ENCODE measurements around the gene ARHGAP35. TPM values are rescaled to one million over a fixed set of nuclear protein-coding genes. Genes with fewer than 3 reads are reported as not detected.
A peak's percentile ranks its signal among the peaks of the same experiment; 100 is the strongest.

ARHGAP35 gene
- total RNA-seq, 1 experiment from 2014 or later = 84.8 TPM

DNA sequence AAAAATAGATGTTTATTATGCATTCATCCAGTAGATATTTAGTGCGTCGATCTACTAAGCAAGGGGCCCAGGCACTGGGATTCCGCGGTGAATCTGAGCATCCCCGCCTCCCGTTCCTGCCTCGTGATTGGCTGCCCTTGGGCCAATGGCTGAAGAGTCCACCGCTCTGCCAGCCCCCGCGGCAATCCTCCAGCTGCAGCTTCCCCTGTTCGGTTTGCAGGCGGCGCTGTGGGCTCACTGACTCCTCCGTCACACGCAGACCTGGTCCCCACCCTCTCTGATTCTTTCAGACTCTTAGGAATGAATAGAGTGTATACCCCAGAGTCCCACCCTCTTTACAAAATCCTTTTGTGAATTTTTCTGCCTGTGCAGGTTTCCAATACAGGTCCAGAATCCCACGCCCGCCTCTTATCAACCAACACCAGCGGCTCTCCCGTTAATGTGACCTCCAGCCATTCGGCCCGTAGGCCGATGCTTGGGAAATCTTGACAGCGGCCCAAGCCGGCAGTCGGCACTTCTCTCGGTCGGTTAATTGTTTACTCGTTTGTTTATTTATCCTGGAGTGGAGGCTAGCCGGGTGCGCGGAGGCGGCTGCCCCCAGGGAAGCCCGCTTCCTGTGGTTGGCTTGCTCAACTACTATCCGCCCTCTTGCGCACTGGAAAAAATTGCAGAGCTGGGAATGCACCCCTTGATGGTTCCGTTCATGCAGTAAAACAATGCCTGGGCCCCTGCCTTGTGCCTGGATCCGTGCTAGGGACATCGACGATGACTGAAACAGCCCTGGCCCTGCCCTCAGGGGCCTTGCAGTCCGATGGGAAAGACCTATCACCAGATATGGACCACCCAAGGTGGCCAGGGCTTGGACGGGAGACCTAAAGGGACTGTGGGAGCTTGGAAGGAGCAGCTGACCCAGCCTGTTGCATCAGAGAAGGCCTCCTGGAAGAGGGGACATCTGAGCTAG lies 4.5 kb upstream of the ARHGAP35 start:
- peaks cover 24% of the 10 kb centered on the region for H3K36me3 Mint-ChIP-seq (ENCODE audit: insufficient read depth, unreplicated experiment)
- no peaks in the 10 kb centered on the region for H3K27me3 Mint-ChIP-seq (ENCODE audit: unreplicated experiment)
- H3K4me1 Mint-ChIP-seq (ENCODE audit: low read depth, unreplicated experiment) = peaks cover 17% of the 10 kb centered on the region
- peak; percentile 96 for DNase-seq
- intact Hi-C loops (cut with micrococcal nuclease; ENCODE audit: unreplicated experiment) = loop anchor here (1.0 kb wide), 1 partner anchor 135 kb away; no protein-coding TSS in a partner anchor
- peak overlapping the region; percentile 75 for H3K27ac Mint-ChIP-seq (ENCODE audit: unreplicated experiment)
- no peaks in the 10 kb centered on the region for H3K9me3 Mint-ChIP-seq (ENCODE audit: low read depth, unreplicated experiment)
- BruUV-seq (replicated peaks) = no TSS peak
- CTCF ChIA-PET = interaction anchor here (0.5 to 2.4 kb wide), 14 partner anchors 8 to 1703 kb away, joined by 3 to 17 read pairs (median 4); no protein-coding TSS in a partner anchor
- TF ChIP-seq, protein P1, sequence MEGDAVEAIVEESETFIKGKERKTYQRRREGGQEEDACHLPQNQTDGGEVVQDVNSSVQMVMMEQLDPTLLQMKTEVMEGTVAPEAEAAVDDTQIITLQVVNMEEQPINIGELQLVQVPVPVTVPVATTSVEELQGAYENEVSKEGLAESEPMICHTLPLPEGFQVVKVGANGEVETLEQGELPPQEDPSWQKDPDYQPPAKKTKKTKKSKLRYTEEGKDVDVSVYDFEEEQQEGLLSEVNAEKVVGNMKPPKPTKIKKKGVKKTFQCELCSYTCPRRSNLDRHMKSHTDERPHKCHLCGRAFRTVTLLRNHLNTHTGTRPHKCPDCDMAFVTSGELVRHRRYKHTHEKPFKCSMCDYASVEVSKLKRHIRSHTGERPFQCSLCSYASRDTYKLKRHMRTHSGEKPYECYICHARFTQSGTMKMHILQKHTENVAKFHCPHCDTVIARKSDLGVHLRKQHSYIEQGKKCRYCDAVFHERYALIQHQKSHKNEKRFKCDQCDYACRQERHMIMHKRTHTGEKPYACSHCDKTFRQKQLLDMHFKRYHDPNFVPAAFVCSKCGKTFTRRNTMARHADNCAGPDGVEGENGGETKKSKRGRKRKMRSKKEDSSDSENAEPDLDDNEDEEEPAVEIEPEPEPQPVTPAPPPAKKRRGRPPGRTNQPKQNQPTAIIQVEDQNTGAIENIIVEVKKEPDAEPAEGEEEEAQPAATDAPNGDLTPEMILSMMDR (IDR thresholded peaks at IDR 0.05; ENCODE audit: unreplicated experiment) = peak; percentile 64
- peak overlapping the region; percentile 77 for H3K4me3 Mint-ChIP-seq (ENCODE audit: low read depth, unreplicated experiment)

DNA sequence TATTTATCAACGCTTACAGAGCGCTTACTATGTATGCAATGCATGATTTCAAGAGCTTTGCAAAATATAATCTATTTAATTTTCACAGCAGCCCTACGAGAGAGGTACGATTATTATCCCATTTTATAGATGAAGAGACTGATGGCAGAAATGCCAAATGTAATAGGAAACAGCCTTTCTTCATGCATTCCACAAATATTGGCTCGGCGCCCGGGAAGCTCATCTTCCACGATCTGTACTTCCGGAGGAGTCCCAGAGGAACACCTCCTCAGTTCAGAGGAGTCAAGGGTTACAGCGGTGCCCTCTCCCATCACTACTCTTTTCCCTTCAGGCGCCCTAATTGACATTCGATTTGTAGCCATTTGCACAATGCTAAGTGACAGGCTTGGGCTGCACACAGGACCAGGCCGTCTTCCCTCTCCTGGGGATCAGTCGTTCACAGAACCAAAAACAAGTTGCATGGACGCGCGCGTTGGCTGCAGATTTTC lies 1.1 kb upstream of the ARHGAP35 start:
- H3K4me1 Mint-ChIP-seq (ENCODE audit: low read depth, unreplicated experiment) = peaks cover 17% of the 10 kb centered on the region
- TF ChIP-seq, protein P1 (IDR thresholded peaks at IDR 0.05; ENCODE audit: unreplicated experiment) = no peak
- peaks cover 24% of the 10 kb centered on the region for H3K36me3 Mint-ChIP-seq (ENCODE audit: insufficient read depth, unreplicated experiment)
- H3K27ac Mint-ChIP-seq (ENCODE audit: unreplicated experiment) = peak overlapping the region; percentile 72
- BruUV-seq (replicated peaks) = TSS peak; percentile 85
- DNase-seq = no peak
- H3K4me3 Mint-ChIP-seq (ENCODE audit: low read depth, unreplicated experiment) = no peak overlapping the region
- intact Hi-C loops (cut with micrococcal nuclease; ENCODE audit: unreplicated experiment) = loop anchor here (5.0 kb wide), 3 partner anchors 43 to 118 kb away; no protein-coding TSS in a partner anchor
- CTCF ChIA-PET = interaction anchor here (0.6 to 0.7 kb wide), 2 partner anchors 38 to 74 kb away, joined by 3 to 5 read pairs; no protein-coding TSS in a partner anchor
- no peaks in the 10 kb centered on the region for H3K9me3 Mint-ChIP-seq (ENCODE audit: low read depth, unreplicated experiment)
- no peaks in the 10 kb centered on the region for H3K27me3 Mint-ChIP-seq (ENCODE audit: unreplicated experiment)

DNA sequence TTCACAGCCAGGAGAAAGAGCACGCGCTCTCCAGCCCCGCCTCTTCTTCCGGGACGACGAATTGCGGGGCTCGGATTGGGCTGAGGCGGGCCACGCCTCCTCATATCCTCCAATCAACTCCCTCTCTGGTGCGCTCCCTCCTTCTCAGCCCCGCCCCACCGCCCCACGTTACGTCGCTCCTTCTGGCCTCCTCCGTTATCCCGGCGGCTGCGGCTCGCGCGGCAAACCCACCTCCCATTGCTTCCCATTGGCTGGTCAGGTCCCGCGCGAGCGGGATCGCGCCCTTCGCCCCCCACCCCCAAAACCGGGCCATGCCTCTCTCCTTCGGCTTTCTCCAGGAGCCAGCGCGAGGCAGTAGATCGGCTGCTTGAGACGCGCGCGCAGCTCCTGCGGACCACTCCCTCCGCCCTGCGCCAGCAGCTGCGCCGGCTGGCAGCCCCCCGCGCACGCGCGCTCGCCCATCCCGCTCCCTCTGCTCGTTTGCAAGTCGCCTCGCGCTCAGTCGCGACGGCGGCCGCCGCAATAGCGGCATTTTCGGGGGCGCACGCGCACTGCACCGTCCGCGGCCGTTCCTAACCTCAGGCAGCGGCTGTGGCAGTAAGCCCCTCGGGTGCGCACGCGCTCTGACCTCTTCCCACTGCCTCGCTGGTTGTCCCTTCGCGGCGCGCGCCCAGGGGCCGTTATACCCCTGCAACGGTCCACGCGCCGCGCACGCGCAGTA lies 512 bp upstream of the ARHGAP35 start:
- CTCF ChIA-PET = interaction anchor here (0.6 to 0.7 kb wide), 2 partner anchors 37 to 198 kb away, joined by 3 to 9 read pairs; no protein-coding TSS in a partner anchor
- H3K36me3 Mint-ChIP-seq (ENCODE audit: insufficient read depth, unreplicated experiment) = peaks cover 24% of the 10 kb centered on the region
- peak; percentile 99 for DNase-seq
- BruUV-seq (replicated peaks) = no TSS peak
- peaks cover 20% of the 10 kb centered on the region for H3K4me1 Mint-ChIP-seq (ENCODE audit: low read depth, unreplicated experiment)
- TF ChIP-seq, protein P1 (IDR thresholded peaks at IDR 0.05; ENCODE audit: unreplicated experiment) = no peak
- no peaks in the 10 kb centered on the region for H3K9me3 Mint-ChIP-seq (ENCODE audit: low read depth, unreplicated experiment)
- no peaks in the 10 kb centered on the region for H3K27me3 Mint-ChIP-seq (ENCODE audit: unreplicated experiment)
- H3K4me3 Mint-ChIP-seq (ENCODE audit: low read depth, unreplicated experiment) = no peak overlapping the region
- H3K27ac Mint-ChIP-seq (ENCODE audit: unreplicated experiment) = peak overlapping the region; percentile 72
- intact Hi-C loops (cut with micrococcal nuclease; ENCODE audit: unreplicated experiment) = loop anchor here (5.0 kb wide), 3 partner anchors 42 to 117 kb away; no protein-coding TSS in a partner anchor

Data from Calu3 (cell line).